Fibroblast of mammary gland (primary cell): ENCODE measurements around the gene PLXNA4.

Experiments used
- DNase-seq: peaks from one replicate; pipeline ENCODE4 v3.0.0-alpha.2; 2010; ENCODE audit warnings: low read depth
- H3K4me3 ChIP-seq: 2 replicates; pipeline ENCODE4 v1.5.1; 2011; ENCODE audit warnings: low read depth, mild to moderate bottlenecking, low read length, moderate library complexity; ENCODE audit not compliant: control insufficient read depth
- TF ChIP-seq, protein P1 (sequence below): conservative IDR thresholded peaks from 2 replicates; pipeline ENCODE4 v1.5.1; 2011; ENCODE audit warnings: low read depth, low read length, inconsistent platforms; ENCODE audit not compliant: control insufficient read depth, insufficient read depth

The PLXNA4 gene

DNA sequence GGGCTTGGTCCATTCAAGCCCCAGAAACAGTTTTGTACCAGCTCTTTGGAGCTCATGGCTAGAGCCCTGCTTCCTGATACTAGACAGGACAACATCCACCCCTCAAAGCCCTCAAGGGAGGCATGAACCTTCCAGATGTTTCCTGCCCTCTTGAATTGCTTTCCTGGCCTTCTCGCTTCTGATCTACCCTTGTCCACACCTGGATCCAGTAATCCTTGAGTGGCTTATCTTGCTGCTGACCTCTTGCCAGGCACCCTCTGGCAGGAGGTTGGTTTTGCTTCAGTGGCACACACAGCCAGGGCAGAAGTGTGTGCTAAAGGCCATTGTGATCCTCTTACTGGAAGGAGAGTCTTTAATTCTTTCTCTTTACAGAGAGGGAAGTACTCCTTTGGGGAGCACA is 495.8 kb downstream of the PLXNA4 start:
- TF ChIP-seq, protein P1, sequence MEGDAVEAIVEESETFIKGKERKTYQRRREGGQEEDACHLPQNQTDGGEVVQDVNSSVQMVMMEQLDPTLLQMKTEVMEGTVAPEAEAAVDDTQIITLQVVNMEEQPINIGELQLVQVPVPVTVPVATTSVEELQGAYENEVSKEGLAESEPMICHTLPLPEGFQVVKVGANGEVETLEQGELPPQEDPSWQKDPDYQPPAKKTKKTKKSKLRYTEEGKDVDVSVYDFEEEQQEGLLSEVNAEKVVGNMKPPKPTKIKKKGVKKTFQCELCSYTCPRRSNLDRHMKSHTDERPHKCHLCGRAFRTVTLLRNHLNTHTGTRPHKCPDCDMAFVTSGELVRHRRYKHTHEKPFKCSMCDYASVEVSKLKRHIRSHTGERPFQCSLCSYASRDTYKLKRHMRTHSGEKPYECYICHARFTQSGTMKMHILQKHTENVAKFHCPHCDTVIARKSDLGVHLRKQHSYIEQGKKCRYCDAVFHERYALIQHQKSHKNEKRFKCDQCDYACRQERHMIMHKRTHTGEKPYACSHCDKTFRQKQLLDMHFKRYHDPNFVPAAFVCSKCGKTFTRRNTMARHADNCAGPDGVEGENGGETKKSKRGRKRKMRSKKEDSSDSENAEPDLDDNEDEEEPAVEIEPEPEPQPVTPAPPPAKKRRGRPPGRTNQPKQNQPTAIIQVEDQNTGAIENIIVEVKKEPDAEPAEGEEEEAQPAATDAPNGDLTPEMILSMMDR = no peak
- no peak for DNase-seq
- H3K4me3 ChIP-seq = no peak overlapping the region

DNA sequence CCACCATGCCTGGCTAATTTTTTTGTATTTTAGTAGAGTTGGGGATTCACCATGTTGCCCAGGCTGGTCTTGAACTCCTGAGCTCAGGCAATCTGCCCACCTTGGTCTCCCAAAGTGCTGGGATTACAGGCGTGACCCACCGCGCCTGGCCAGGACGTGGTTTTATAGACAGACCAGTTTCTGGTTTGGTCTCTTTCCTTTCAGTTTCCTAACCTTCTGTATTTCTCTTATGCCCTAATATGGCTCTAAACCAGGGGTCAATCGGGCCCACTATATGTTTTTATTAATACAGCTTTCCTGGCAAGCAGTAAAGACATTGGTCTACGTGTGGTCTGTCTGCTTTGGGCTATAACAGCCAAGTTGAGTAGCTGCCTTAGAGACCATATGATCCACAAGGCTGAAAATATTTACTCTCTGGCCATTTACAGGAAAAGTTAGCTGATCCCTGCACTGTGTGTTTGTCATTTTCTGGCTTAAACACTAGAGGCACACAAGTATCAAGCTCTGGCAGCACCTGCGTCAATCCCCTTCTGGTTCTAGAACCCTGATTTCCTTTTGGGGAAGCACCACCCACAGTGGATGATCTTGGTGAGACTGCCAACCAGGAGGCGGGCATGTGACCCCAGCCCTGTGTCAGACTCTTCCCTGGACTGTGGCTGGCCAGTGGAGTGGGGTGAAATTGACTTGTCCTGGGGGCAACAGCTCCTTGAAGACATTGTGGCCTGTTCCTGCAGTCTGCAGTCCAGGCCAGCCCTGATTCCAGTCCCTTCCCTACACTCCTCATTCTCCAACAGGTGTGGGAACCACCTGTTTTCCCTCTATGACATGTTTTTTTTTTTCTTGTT is 497.2 kb downstream of the PLXNA4 start:
- TF ChIP-seq, protein P1 = no peak
- no peak overlapping the region for H3K4me3 ChIP-seq
- DNase-seq = no peak

DNA sequence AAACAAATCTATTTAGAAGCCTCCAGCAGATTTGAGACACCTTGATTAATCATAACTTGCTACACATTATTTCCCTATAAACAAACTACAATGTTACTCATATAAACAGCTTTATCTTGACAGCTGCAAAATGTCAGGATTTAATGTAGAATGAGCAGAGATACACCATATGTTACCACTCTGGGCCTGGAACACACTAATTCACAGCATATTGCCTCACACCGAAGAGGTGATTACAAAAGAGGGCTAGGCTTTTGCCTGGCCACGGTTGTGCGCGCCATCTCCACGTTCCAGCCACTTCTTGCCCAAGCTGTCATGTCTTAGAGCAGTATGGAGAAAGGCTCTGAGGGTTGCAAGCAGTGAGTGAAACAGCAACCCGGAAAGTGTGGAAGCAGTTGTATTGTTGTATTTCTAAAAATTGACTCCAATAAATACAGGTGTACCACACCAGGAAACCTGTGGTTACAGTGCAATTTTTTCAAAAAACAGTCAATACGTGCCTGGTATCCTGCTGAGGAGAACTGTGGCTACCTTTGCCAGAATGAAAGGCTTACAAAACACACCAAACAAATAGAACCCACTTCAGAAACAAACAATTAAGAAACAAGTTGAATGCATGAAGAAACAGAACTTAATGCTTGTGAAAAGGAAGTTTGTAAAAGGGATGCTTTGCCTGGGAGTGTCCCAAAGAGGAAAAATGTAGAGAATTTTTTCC is 498.1 kb downstream of the PLXNA4 start:
- peak; percentile 28 for DNase-seq
- H3K4me3 ChIP-seq = no peak overlapping the region
- TF ChIP-seq, protein P1 = no peak

DNA sequence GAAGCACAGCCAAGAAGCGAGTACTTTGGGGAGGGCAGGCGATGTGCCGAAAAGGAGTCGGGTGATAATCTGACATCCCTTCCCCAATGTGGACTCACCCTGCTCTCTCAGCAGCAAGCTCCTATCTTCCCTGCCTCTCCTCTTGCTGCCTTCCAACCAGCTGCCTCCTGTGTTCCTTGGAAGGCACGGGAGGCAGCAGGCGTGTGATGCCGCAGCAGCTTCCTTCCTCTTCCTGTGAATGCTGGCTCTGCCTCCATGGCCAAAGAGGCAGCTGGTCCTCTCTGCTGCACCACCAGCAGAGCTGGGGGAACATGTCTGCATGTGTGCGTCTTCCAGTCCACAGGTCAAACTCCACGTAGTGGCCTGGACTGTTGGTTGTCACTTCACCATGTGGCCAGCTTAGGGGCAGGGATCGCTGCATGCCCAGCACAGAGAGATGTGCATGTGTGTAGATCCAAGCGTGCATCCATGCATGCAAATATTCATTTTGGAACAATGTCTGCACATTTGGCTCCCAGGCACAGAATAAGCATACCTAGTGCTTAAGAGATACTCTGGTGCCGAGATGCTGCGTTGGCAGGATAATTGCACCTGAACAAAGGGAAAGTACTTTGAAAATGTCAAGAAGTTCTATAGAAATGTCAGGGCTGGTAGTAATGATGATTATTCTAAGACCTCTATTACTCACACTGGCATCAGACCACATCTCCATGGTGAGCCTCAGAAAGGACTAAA is 499.8 kb downstream of the PLXNA4 start:
- TF ChIP-seq, protein P1 = no peak
- DNase-seq = no peak
- H3K4me3 ChIP-seq = no peak overlapping the region

DNA sequence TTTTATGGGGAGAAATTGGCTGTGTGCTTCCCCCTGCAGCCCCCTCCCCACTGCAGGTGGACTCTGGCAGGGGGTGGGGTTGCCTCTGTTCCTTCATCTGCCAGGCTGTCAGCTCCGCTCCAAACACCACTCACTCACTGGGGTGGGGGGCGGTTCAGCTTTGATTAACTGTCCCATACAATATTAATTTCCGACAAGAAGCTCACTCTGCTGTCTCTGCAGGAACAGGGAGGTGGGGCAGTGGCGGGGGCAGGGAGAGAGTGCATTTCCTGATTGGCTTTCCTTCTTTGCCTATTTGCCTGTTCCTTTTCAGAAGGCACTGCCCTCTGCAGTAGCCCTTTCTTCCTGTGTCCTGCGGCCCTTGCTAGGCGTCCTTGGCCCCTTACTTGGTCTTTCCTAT is 500.8 kb downstream of the PLXNA4 start:
- DNase-seq = no peak
- no peak overlapping the region for H3K4me3 ChIP-seq
- TF ChIP-seq, protein P1 = no peak

DNA sequence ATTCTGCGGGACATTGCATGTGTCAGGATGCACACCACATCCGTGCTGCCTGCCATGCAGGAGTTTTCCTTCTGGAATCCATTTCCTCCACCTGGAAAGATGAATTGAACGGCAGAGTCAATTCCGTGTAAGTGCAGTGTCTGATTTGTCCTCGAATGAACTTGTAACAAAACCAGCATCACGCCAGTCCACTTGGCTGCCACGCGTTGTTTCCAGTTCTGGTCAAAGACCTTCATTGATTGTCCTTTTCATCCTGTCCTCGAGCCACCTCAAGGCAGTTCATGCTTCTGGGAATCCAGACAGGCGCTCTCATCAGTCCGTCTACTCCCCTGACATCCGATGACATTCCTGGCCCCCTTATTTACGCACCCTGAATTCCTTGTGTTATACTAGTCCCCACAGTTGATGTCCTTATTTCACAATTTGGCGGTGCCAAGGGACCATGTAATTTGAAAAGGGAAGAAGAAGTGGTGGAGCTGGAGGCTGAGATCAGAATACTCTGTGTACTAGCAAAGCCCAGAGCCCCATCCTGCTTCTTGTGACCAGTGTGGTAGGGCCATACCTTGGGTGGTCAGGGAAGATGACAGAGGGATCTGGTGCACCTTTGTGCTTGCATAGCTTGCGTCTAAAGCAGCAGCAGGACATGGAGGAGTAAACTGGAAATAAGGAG is 502.2 kb downstream of the PLXNA4 start:
- TF ChIP-seq, protein P1 = no peak
- H3K4me3 ChIP-seq = no peak overlapping the region
- DNase-seq = no peak
